Stimulated activated CD8-positive, alpha-beta memory T cell treated with anti-CD3 and anti-CD28 coated beads, Interleukin-12 subunit alpha, Interleukin-12 subunit beta, amount 100 ng/mL, for 24 hours (primary cell): ENCODE measurements around the gene OR51B5.
"Not testable (repeated sequence)": the region's sequence is repeated elsewhere in the genome, so short reads cannot be mapped to it uniquely, and the experiment has no call there.

ENCODE experiments used
- DNase-seq: peaks from one replicate; pipeline ENCODE4 v3.0.0-alpha.2; 2020; ENCODE audit errors: extremely low read depth

OR51B5 gene, protein sequence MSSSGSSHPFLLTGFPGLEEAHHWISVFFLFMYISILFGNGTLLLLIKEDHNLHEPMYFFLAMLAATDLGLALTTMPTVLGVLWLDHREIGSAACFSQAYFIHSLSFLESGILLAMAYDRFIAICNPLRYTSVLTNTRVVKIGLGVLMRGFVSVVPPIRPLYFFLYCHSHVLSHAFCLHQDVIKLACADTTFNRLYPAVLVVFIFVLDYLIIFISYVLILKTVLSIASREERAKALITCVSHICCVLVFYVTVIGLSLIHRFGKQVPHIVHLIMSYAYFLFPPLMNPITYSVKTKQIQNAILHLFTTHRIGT

GRCh38 chr11:5343474-5344335 is at the start of gene OR51B5:
Gene OR51B5 (minus strand): TSS chr11:5343524. CDS start chr11:5343524, 0 bp downstream.
- DNase-seq: no peak

DNA sequence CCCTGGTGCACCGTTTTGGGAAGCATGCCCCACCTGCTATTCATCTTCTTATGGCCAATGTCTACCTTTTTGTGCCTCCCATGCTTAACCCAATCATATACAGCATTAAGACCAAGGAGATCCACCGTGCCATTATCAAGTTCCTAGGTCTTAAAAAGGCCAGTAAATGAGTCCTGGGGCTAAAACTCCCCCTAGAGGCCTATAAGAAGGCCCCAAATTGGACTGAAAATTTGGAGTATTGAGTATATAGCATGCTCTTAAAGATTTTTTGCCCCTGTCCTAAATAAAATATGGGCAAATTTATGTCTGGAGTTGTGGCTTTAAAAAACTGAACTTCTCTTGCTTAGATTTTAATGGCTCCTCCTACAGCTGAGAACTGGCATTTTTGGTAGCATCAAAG is 46.9 kb upstream of the OR51B5 start:
- no peak for DNase-seq

- no peak for DNase-seq
These were observed 41.0 kb upstream of the OR51B5 start for GRCh38 chr11:5384335-5384734.

DNA sequence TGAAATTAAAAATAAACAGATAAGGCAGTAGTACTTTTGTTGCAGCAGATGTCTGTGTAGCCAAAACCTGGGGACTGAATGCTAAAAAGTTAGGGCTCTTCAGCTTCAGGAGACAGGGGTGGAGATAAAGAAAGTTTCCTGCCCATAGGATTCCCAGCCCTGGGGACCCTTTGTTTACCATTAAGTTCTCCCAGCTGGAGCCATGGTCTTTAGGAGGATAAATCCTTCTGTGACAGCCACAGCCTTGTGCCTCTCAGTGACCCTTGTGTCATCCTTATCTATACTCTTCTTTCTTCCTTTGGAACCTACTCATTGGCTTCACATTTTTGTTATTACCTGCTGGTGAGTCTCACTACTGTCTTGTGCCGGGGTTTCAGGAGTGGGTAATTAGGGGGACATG is 40.3 kb upstream of the OR51B5 start, which contains the start of gene OR51M1:
OR51M1 (plus strand) TSS at position 237 of the 400 bp plus-strand sequence. CDS start 5,587 bp downstream, outside the sequence.
- no peak for DNase-seq

- no peak for DNase-seq
These were observed 37.5 kb upstream of the OR51B5 start for GRCh38 chr11:5380740-5381342.

- DNase-seq: no peak
These were observed 26.5 kb upstream of the OR51B5 start for GRCh38 chr11:5369789-5370188.

GRCh38 chr11:5368502-5369043 is 25.2 kb upstream of the OR51B5 start:
- DNase-seq: no peak

GRCh38 chr11:5367448-5368074 is 24.2 kb upstream of the OR51B5 start:
- no peak for DNase-seq

- no peak for DNase-seq
These were observed 23.5 kb upstream of the OR51B5 start for GRCh38 chr11:5366856-5367255.

GRCh38 chr11:5366365-5366764 is 23.0 kb upstream of the OR51B5 start:
- not testable (repeated sequence) for DNase-seq

- DNase-seq: no peak
These were observed 20.9 kb upstream of the OR51B5 start for GRCh38 chr11:5364214-5364613.

GRCh38 chr11:5363679-5364078 is 20.4 kb upstream of the OR51B5 start:
- DNase-seq: no peak

- DNase-seq: no peak
These were observed 18.8 kb upstream of the OR51B5 start for GRCh38 chr11:5362017-5362625.

DNA sequence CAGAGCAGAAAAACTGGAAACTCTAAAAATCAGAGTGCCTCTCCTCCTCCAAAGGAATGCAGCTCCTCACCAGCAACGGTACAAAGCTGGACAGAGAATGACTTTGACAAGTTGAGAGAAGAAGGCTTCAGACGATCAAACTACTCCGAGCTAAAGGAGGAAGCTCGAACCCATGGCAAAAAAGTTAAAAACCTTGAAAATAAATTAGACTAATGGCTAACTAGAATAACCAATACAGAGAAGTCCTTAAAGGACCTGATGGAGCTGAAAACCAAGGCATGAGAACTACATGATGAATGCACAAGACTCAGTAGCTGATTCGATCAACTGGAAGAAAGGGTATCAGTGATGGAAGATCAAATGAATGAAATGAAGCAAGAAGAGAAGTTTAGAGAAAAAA is 12.7 kb upstream of the OR51B5 start:
- not testable (repeated sequence) for DNase-seq

DNA sequence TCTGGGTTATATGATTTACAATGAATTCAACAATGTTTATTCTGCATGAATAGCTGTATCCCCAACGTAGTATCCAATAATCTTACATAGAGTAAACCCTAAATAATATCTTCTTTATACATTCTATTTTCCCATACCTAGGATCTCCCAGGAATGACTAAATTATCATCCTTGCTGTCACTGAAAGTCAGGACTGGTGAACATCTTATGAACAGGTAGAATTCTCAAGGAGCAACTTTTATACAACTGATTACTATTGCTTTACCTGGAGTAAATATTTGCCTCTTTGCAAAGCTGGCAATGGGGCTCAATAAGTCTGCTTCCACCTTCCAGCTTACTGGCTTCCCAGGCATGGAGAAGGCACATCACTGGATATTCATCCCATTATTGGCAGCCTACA is 7.9 kb upstream of the OR51B5 start, which contains the start of gene OR51B6:
OR51B6 (plus strand) TSS at position 301 of the 400 bp plus-strand sequence; CDS start at position 301, 0 bp downstream.
- no peak for DNase-seq

DNA sequence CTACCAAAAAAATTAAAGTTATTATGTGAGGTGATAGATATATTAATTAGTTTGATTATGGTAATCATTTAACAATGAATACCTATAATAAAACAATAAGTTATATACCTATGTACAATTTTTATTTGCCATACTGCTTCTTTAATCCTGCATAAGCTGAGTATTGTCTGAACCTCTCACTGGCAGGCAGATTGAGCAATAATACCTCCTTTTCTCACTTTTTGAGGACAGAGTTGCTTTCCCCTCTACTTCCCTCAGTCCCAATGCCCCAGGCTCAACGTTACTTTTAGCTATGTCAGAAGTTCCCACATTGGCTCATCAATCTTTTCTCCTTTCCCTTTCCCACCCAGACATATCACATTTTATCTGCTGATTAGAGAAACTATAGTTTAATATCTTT is 6.2 kb upstream of the OR51B5 start:
- DNase-seq: no peak

- no peak for DNase-seq
These were observed 5.3 kb upstream of the OR51B5 start for GRCh38 chr11:5348551-5349194.

DNA sequence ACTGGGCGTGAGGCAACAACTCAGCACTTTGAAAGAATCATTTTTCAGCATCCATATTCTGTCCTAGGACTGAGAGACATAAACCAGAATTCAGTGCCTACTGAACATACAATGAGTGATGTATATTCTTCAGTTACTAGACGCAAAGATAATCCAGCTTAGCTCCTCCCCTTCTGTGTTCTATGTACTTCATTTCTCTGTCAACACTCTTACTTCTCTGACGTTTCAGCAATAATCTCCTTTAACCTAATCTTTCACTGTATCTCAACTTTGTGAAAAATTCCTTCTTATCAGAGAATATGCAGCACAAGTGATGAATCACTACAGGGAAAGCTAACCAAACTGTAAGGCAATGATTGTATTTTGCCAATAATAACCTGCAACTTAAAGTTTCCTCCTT is 2.5 kb upstream of the OR51B5 start:
- DNase-seq: no peak

DNA sequence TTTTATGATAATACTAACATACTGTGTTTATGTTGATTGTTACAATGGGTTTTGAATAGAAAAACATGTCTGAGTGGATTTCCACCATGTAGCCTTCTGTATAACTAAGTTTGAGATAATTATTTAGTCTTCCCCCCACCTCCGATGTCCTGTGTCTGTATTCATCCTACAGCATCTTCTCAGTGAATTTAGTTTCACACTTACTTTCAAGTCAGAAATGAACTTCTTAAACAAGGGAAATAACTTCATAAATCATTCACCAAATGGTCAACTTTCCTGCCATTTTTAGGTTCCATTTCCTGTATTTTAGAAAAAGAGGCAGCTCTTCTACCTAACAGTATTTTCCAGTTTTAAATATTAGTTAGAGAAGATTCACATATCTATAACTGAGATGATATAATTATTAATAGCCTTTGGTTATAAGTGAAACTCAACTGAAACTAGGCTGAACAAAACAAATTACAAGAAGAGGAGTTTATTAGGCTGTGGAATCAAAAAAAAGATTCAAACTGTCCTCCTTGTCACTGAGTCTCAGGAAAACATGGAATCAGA is 3.5 kb downstream of the OR51B5 start:
- DNase-seq: no peak

DNA sequence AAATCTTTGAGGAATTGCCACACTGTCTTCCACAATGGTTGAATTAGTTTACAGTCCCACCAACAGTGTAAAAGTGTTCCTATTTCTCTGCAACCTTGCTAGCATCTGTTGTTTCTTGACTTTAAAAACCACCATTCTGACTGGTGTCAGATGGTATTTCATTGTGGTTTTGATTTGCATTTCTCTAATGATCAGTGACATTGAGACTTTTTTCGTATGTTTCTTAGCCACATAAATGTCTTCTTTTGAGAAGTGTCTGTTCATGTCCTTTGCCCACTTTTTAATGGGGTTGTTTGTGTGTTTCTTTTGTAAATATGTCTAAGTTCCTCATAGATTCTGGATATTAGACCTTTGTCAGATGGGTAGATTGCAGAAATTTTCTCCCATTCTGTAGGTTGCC is 6.1 kb downstream of the OR51B5 start:
- DNase-seq: not testable (repeated sequence)
